Mesenchymal stem cell (in vitro differentiated cells and primary cell): ENCODE measurements around the gene CNDP2.

Source experiments
- DNase-seq: peaks from one replicate; pipeline ENCODE4 v3.0.0-alpha.2; 2013
- H2AFZ ChIP-seq: one replicate; pipeline ENCODE4 v1.6.1; 2013; ENCODE audit warnings: low read depth, mild to moderate bottlenecking, control low read depth, inconsistent platforms, low read length, moderate library complexity
- H2AK5ac ChIP-seq: 2 replicates; pipeline ENCODE4 v1.6.1; 2013; ENCODE audit warnings: low read length, moderate library complexity, mild to moderate bottlenecking, inconsistent platforms; ENCODE audit not compliant: severe bottlenecking
- H2BK120ac ChIP-seq: one replicate; pipeline ENCODE4 v1.6.1; 2013; ENCODE audit warnings: low read depth, mild to moderate bottlenecking, inconsistent platforms, low read length, moderate library complexity
- H2BK12ac ChIP-seq, 2 experiments: one replicate each; pipeline ENCODE4 v1.6.1; 2013; ENCODE audit warnings: inconsistent platforms in 2 of 2, low read length in 2 of 2, mild to moderate bottlenecking in 2 of 2, moderate library complexity in 2 of 2, control low read depth in 1 of 2
- H2BK15ac ChIP-seq: one replicate; pipeline ENCODE4 v1.6.1; 2013; ENCODE audit warnings: mild to moderate bottlenecking, low read depth, inconsistent platforms; ENCODE audit not compliant: poor library complexity, severe bottlenecking
- H2BK5ac ChIP-seq: 2 replicates; pipeline ENCODE4 v1.6.1; 2013; ENCODE audit warnings: low read depth, mild to moderate bottlenecking, low read length, control low read depth, inconsistent platforms; ENCODE audit not compliant: poor library complexity, severe bottlenecking
- H3K14ac ChIP-seq, 2 experiments: one replicate each; pipeline ENCODE4 v1.6.1; 2013; ENCODE audit warnings: inconsistent platforms in 2 of 2, low read length in 2 of 2, control low read depth in 1 of 2, mild to moderate bottlenecking in 1 of 2, moderate library complexity in 1 of 2
- H3K18ac ChIP-seq, 2 experiments: one replicate each; pipeline ENCODE4 v1.6.1; 2013; ENCODE audit warnings: inconsistent platforms in 2 of 2, low read length in 2 of 2, control low read depth in 1 of 2, low read depth in 1 of 2, mild to moderate bottlenecking in 1 of 2
- H3K23ac ChIP-seq, 2 experiments: one replicate each; pipeline ENCODE4 v1.6.1; 2013; ENCODE audit warnings: inconsistent platforms in 2 of 2, low read length in 2 of 2, mild to moderate bottlenecking in 2 of 2, moderate library complexity in 2 of 2, control low read depth in 1 of 2
- H3K27ac ChIP-seq: 2 replicates; pipeline ENCODE4 v1.5.1; 2013; ENCODE audit warnings: mild to moderate bottlenecking, moderate library complexity, low read length, control low read depth, inconsistent platforms; ENCODE audit not compliant: poor library complexity, severe bottlenecking
- H3K27me3 ChIP-seq, 2 experiments: 2 replicates each; pipeline versions ENCODE4 v1.6.1 to v1.7.0; 2013; ENCODE audit warnings: low read length in 2 of 2, mild to moderate bottlenecking in 2 of 2, moderate library complexity in 2 of 2, control low read depth in 1 of 2, inconsistent platforms in 1 of 2; ENCODE audit not compliant: control insufficient read depth in 1 of 2, insufficient read depth in 1 of 2
- H3K36me3 ChIP-seq, 2 experiments: 2 replicates each; pipeline versions ENCODE4 v1.6.1 to v1.7.0; 2013; ENCODE audit warnings: low read length in 2 of 2, control low read depth in 1 of 2, inconsistent platforms in 1 of 2, low read depth in 1 of 2, mild to moderate bottlenecking in 1 of 2; ENCODE audit not compliant: insufficient read depth in 2 of 2, control insufficient read depth in 1 of 2
- H3K4ac ChIP-seq, 2 experiments: one replicate each; pipeline ENCODE4 v1.6.1; 2013; ENCODE audit warnings: inconsistent platforms in 2 of 2, low read length in 2 of 2, mild to moderate bottlenecking in 2 of 2, moderate library complexity in 2 of 2, control low read depth in 1 of 2, low read depth in 1 of 2
- H3K4me1 ChIP-seq: 2 replicates; pipeline ENCODE4 v1.6.1; 2013; ENCODE audit warnings: low read depth, low read length, control low read depth; ENCODE audit not compliant: control insufficient read depth, insufficient read depth
- H3K4me2 ChIP-seq: 2 replicates; pipeline ENCODE4 v1.6.1; 2013; ENCODE audit warnings: low read length, mild to moderate bottlenecking, inconsistent platforms; ENCODE audit not compliant: poor library complexity, severe bottlenecking
- H3K4me3 ChIP-seq, 2 experiments: 2 replicates each; pipeline versions ENCODE4 v1.5.1 to v1.7.0; 2013; ENCODE audit warnings: low read length in 2 of 2, mild to moderate bottlenecking in 2 of 2, control low read depth in 1 of 2, low read depth in 1 of 2; ENCODE audit not compliant: insufficient read depth in 1 of 2
- H3K79me1 ChIP-seq: replicated peaks from 2 replicates; pipeline ENCODE4 v1.6.1; 2013; ENCODE audit warnings: mild to moderate bottlenecking, control low read depth, low read length, inconsistent platforms; ENCODE audit not compliant: poor library complexity, severe bottlenecking
- H3K9ac ChIP-seq: 2 replicates; pipeline ENCODE4 v1.7.0; 2013; ENCODE audit warnings: mild to moderate bottlenecking, low read length, moderate library complexity
- H3K9me3 ChIP-seq: 2 replicates; pipeline ENCODE4 v1.7.0; 2013; ENCODE audit warnings: mild to moderate bottlenecking, low read length; ENCODE audit not compliant: control insufficient read depth
- H4K8ac ChIP-seq: one replicate; pipeline ENCODE4 v1.6.1; 2013; ENCODE audit warnings: inconsistent platforms, mild to moderate bottlenecking, low read length, moderate library complexity
- H4K91ac ChIP-seq: one replicate; pipeline ENCODE4 v1.6.1; 2013; ENCODE audit warnings: mild to moderate bottlenecking, low read length, inconsistent platforms
- WGBS: methylation state at CpG from one replicate; pipeline ENCODE4 v1.1.7; 2013; ENCODE audit warnings: mixed read lengths; 5-methylcytosine and 5-hydroxymethylcytosine counted together

The CNDP2 gene

DNA sequence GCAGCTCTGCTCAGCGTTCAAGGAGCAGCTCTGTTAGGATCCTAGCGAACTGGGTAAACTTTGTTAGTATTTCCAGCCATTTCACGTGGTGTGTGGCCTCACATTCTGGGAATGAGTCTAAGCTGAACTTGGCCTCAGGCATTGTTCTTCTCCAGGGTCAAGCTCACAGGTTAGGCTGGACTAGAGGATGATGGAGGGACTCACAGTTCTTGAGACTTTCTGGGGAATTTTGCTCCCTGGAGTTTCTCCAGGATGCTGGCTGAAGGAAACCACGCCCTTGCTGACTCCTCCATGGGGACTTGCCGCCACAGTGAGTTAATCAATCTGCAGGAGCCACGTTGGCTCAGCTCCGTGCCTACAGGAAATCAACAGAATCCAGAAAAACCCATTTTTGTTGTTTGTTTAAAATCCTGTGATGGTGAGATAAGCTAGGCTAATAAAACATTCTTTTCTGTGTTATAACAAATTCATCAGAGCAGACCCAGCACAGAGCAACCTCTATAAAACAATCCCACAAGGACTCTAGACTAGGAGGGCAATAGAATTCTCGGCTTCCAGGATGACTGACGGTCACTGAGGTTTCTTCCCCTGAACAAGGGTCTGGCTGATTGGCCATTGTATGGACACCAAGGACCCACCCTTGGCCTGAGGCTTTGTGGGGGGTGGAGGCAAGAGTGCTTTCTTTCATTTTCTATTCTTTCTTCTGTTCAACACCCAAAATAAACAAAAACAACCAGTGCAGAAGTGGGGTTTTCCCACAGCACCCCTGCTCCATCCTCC is 50.8 kb downstream of the CNDP2 start:
- Histone ChIP-seq H3K4me3 (peak overlapping the region in 1 of 2 experiments; percentile 22), H3K36me3 (no peaks in the 10 kb centered on the region), H3K18ac (no peak overlapping the region), H3K4me2 (no peak overlapping the region), H3K9ac (peak overlapping the region; percentile 56), H2BK120ac (no peak overlapping the region), H2BK5ac (no peak overlapping the region), H3K27ac (no peak overlapping the region), H3K4me1 (no peaks in the 10 kb centered on the region), H4K91ac (no peak overlapping the region), H3K79me1 (no peaks in the 10 kb centered on the region), H3K9me3 (peaks cover 17% of the 10 kb centered on the region), H2BK12ac (peak overlapping the region in 1 of 2 experiments; percentile 5), H2AK5ac (no peak overlapping the region), H4K8ac (peak overlapping the region; percentile 33), H3K27me3 (peaks cover under 1 to 1% of the 10 kb centered on the region in 2 experiments), H3K23ac (no peak overlapping the region), H2AFZ (no peak overlapping the region), H3K14ac (no peak overlapping the region), H2BK15ac (no peak overlapping the region), H3K4ac (no peak overlapping the region)
- DNase-seq, result peak; percentile 22
- 80% methylated on average over 5 of the region's 9 CpGs for WGBS

DNA sequence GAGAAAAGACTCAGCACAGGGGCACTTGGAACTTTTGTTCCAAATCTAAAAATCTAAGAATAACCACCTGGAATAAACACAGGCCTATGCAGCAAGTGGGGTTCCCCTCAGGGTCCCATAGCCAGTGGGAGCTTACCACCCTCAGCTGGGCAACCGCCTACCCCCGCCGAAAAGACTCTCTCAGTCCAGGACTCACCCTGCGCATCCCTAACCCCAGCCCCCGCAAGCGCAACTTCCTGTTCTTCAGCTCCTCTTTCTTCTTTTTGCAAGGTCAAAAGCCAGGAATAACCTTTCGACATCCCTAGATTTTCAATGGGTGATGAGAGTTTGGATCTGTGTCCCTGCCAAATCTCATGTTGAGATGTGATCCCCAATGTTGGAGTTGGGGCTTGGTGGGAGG is 51.7 kb downstream of the CNDP2 start:
- Histone ChIP-seq H3K4me3 (no peak overlapping the region), H4K8ac (no peak overlapping the region), H3K79me1 (no peaks in the 10 kb centered on the region), H2BK120ac (no peak overlapping the region), H2BK5ac (no peak overlapping the region), H2AK5ac (no peak overlapping the region), H2AFZ (no peak overlapping the region), H3K27me3 (peaks cover 0 to 4% of the 10 kb centered on the region in 2 experiments), H3K36me3 (no peaks in the 10 kb centered on the region), H4K91ac (no peak overlapping the region), H3K4me1 (no peaks in the 10 kb centered on the region), H3K4me2 (no peak overlapping the region), H3K18ac (no peak overlapping the region), H2BK15ac (no peak overlapping the region), H3K14ac (no peak overlapping the region), H2BK12ac (no peak overlapping the region), H3K4ac (no peak overlapping the region), H3K9ac (no peak overlapping the region), H3K23ac (no peak overlapping the region), H3K27ac (no peak overlapping the region), H3K9me3 (peaks cover 17% of the 10 kb centered on the region)
- 91% methylated on average over 7 of the region's 7 CpGs for WGBS
- DNase-seq, result no peak

DNA sequence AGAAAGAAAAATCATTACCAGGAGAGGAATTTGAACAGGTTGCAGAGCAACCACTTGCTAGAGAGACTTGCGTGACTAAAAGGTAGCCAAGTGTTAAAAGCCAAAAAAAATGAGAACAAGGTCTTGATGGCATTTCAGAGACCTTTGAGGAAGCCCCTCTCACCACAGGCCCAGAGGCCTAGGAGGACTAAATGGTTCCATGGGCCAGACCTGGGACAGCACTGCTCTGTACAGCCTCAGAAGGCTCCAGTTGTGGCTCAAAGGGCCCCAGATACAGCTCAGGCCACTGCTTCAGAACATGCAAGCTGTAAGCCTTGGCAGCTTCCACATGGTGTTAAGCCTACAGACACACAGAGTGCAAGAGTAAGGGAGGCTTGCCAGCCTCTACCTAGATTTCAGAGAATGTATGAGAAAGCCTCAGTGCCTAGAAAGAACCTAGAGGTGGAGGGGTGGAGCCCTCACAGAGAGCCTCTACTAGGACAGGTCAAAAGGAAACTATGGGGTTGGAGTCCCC is 53.5 kb downstream of the CNDP2 start:
- Histone ChIP-seq H3K23ac (no peak overlapping the region), H4K91ac (no peak overlapping the region), H2BK120ac (no peak overlapping the region), H3K4ac (no peak overlapping the region), H3K79me1 (no peaks in the 10 kb centered on the region), H3K4me2 (no peak overlapping the region), H3K14ac (no peak overlapping the region), H2BK12ac (no peak overlapping the region), H3K9ac (no peak overlapping the region), H4K8ac (no peak overlapping the region), H3K36me3 (no peaks in the 10 kb centered on the region), H2AFZ (no peak overlapping the region), H3K9me3 (peaks cover 17% of the 10 kb centered on the region), H3K4me3 (no peak overlapping the region), H3K27ac (no peak overlapping the region), H2AK5ac (no peak overlapping the region), H2BK5ac (no peak overlapping the region), H3K18ac (no peak overlapping the region), H3K4me1 (no peaks in the 10 kb centered on the region), H3K27me3 (peaks cover 11 to 22% of the 10 kb centered on the region in 2 experiments), H2BK15ac (no peak overlapping the region)
- no peak for DNase-seq
- WGBS, result 100% methylated on average over 1 of the region's 1 CpG

DNA sequence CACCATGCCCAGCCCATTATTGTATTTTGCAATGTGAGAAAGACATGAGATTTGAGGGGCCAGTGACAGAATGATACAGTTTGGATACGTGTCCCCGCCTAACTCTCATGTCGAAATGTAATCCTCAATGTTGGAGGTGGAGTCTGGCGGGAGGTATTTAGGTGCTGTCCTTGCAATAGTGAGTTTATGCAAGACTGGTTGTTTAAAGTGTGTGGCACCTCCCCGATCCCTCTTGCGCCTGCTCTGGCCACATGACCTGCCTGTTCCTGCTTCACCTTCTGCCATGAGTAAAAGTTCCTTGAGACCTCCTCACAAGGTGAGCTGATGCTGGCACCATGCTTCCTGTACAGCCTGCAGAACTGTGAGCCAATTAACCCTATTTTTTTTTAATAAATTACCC is 54.7 kb downstream of the CNDP2 start:
- no peak overlapping the region for H3K18ac ChIP-seq
- H3K4me2 ChIP-seq, result no peak overlapping the region
- H3K4ac ChIP-seq, result no peak overlapping the region
- no peak overlapping the region for H3K27ac ChIP-seq
- H3K4me1 ChIP-seq, result no peaks in the 10 kb centered on the region
- no peak overlapping the region for H3K23ac ChIP-seq
- DNase-seq, result no peak
- H3K4me3 ChIP-seq, result no peak overlapping the region
- peaks cover 17% of the 10 kb centered on the region for H3K9me3 ChIP-seq
- H3K36me3 ChIP-seq, result no peaks in the 10 kb centered on the region
- no peak overlapping the region for H2BK120ac ChIP-seq
- peaks cover 20 to 34% of the 10 kb centered on the region in 2 experiments for H3K27me3 ChIP-seq
- H2AFZ ChIP-seq, result no peak overlapping the region
- H2BK12ac ChIP-seq, result no peak overlapping the region
- no peak overlapping the region for H3K9ac ChIP-seq
- no peak overlapping the region for H3K14ac ChIP-seq
- H4K8ac ChIP-seq, result no peak overlapping the region
- H2BK5ac ChIP-seq, result no peak overlapping the region
- no peak overlapping the region for H2AK5ac ChIP-seq
- H2BK15ac ChIP-seq, result no peak overlapping the region
- H3K79me1 ChIP-seq, result no peaks in the 10 kb centered on the region
- 97% methylated on average over 6 of the region's 6 CpGs for WGBS
- H4K91ac ChIP-seq, result no peak overlapping the region
